Caco-2 (cell line): Measurements from ENCODE around the gene KCNH8. TPM values are rescaled to one million over a fixed set of nuclear protein-coding genes. Genes with fewer than 3 reads are reported as not detected.

Experiments
- BruUV-seq: library from RNA; stranded (reverse); fragments of 400-500 nt; replicated peaks from 2 replicates; lab custom pipeline; 2021; lab: Mats Ljungman, UMichigan
- CTCF ChIA-PET: fragments of 300-600 bp; sonication (Branson Sonifier 250); formaldehyde crosslinking; loops from one replicate; lab custom pipeline; 2022; ENCODE audit warnings: antibody characterized with exemption; lab: Charles Lee
- POLR2A ChIA-PET: fragments of 300-600 bp; sonication (Branson Sonifier 250); formaldehyde crosslinking; loops from one replicate; lab custom pipeline; 2022; ENCODE audit warnings: antibody characterized with exemption; lab: Charles Lee
- DNase-seq, 2 experiments: peaks; one replicate each; pipeline versions ENCODE4 v3.0.0 to v3.0.0-alpha.2; 2020 to 2022
- H3K27me3 ChIP-seq: replicated peaks from 2 replicates; pipeline ENCODE4 v1.6.0; 2011; ENCODE audit warnings: low read length; ENCODE audit not compliant: control insufficient read depth, insufficient read depth
- H3K36me3 ChIP-seq: 2 replicates; pipeline ENCODE4 v1.5.1; 2011; ENCODE audit warnings: low read length; ENCODE audit not compliant: control insufficient read depth, insufficient read depth
- H3K4me1 ChIP-seq: fragments of 250-450 bp; sonication (Bioruptor Pico); 2 replicates; pipeline ENCODE4 v1.5.1; 2020; ENCODE audit warnings: mild to moderate bottlenecking
- H3K4me3 ChIP-seq: 2 replicates; pipeline ENCODE4 v1.5.1; 2011; ENCODE audit warnings: low read depth, mild to moderate bottlenecking, control low read depth, low read length
- H3K9me3 ChIP-seq: fragments of 250-450 bp; sonication (Bioruptor Pico); 2 replicates; pipeline ENCODE4 v1.5.1; 2020; ENCODE audit warnings: mild to moderate bottlenecking, moderate library complexity
- H3K27ac Mint-ChIP-seq: one replicate; pipeline ENCODE4 v1.8.0; 2022; ENCODE audit warnings: mixed read lengths; ENCODE audit not compliant: unreplicated experiment
- H3K27me3 Mint-ChIP-seq: one replicate; pipeline ENCODE4 v1.8.0; 2022; ENCODE audit warnings: mixed read lengths; ENCODE audit not compliant: insufficient read depth, unreplicated experiment
- H3K36me3 Mint-ChIP-seq: one replicate; pipeline ENCODE4 v1.8.0; 2022; ENCODE audit warnings: mild to moderate bottlenecking, mixed read lengths; ENCODE audit not compliant: insufficient read depth, unreplicated experiment
- H3K4me1 Mint-ChIP-seq: one replicate; pipeline ENCODE4 v1.8.0; 2022; ENCODE audit warnings: low read depth, mixed read lengths; ENCODE audit not compliant: unreplicated experiment
- H3K4me3 Mint-ChIP-seq: one replicate; pipeline ENCODE4 v1.8.0; 2022; ENCODE audit warnings: mild to moderate bottlenecking, moderate library complexity, mixed read lengths; ENCODE audit not compliant: unreplicated experiment
- H3K9me3 Mint-ChIP-seq: one replicate; pipeline ENCODE4 v1.8.0; 2022; ENCODE audit warnings: mixed read lengths; ENCODE audit not compliant: unreplicated experiment
- CTCF ChIP-seq, 2 experiments: fragments of 200-600 bp in 1 of 2; IDR thresholded peaks; 1 replicate in 1 of 2; 2 replicates in 1 of 2; pipeline versions ENCODE4 v1.5.1 to v1.8.0; 2011 to 2022; ENCODE audit warnings: antibody characterized with exemption in 1 of 2, control low read depth in 1 of 2, inconsistent platforms in 1 of 2, low read depth in 1 of 2, low read length in 1 of 2, mild to moderate bottlenecking in 1 of 2, moderate library complexity in 1 of 2; ENCODE audit not compliant: insufficient read depth in 1 of 2, severe bottlenecking in 1 of 2, unreplicated experiment in 1 of 2
- intact Hi-C: fragments of 100-400 bp; cut with micrococcal nuclease; formaldehyde crosslinking; loops from one replicate; pipeline ENCODE4 v1.10.0; 2022; ENCODE audit not compliant: unreplicated experiment
- total RNA-seq: library from RNA; stranded (reverse); gene quantifications from 2 replicates; pipeline ENCODE4 v1.2.3, GENCODE V29; 2022

KCNH8 gene
- total RNA-seq, 1 experiment from 2014 or later, result 0.07 TPM

- no peak overlapping the region for H3K27ac Mint-ChIP-seq
- no peaks in the 10 kb centered on the region for H3K36me3 ChIP-seq
- intact Hi-C loops, result no loop called here
- TF ChIP-seq CTCF (IDR thresholded peaks at IDR 0.05; ENCODE audit: insufficient read depth in 1 of 2, low read depth in 1 of 2, low read length in 1 of 2, severe bottlenecking in 1 of 2, unreplicated experiment in 1 of 2), result no peak
- 0 out of 2 replicates have a peak, but pooled peaks cover 3% of the 10 kb centered on the region for H3K4me1 ChIP-seq
- no peak for DNase-seq
- no peaks in the 10 kb centered on the region for H3K36me3 Mint-ChIP-seq
- no peaks in the 10 kb centered on the region for H3K9me3 Mint-ChIP-seq
- no peaks in the 10 kb centered on the region for H3K4me1 Mint-ChIP-seq
- H3K4me3 Mint-ChIP-seq, result no peak overlapping the region
- peaks cover 13% of the 10 kb centered on the region for H3K27me3 Mint-ChIP-seq
- H3K27me3 ChIP-seq, result no peaks in the 10 kb centered on the region
- CTCF ChIA-PET, result no interaction called here
- no TSS peak for BruUV-seq
- POLR2A ChIA-PET, result no interaction called here
- no peak overlapping the region for H3K4me3 ChIP-seq
- no peaks in the 10 kb centered on the region for H3K9me3 ChIP-seq
Measured at GRCh38 chr3:19151171-19151570, 2.9 kb downstream of the KCNH8 start.

- Mint-ChIP-seq H3K27me3 (no peaks in the 10 kb centered on the region), H3K4me1 (no peaks in the 10 kb centered on the region), H3K27ac (no peak overlapping the region), H3K36me3 (no peaks in the 10 kb centered on the region), H3K4me3 (no peak overlapping the region), H3K9me3 (no peaks in the 10 kb centered on the region)
- no peak for DNase-seq
- ChIA-PET CTCF (no interaction called here), POLR2A (no interaction called here)
- no peaks in the 10 kb centered on the region for H3K36me3 ChIP-seq
- H3K4me1 ChIP-seq, result no peaks in the 10 kb centered on the region
- intact Hi-C loops, result no loop called here
- H3K9me3 ChIP-seq, result no peaks in the 10 kb centered on the region
- BruUV-seq, result no TSS peak
- H3K4me3 ChIP-seq, result no peak overlapping the region
- H3K27me3 ChIP-seq, result no peaks in the 10 kb centered on the region
- TF ChIP-seq CTCF (IDR thresholded peaks at IDR 0.05; ENCODE audit: insufficient read depth in 1 of 2, low read depth in 1 of 2, low read length in 1 of 2, severe bottlenecking in 1 of 2, unreplicated experiment in 1 of 2), result no peak
Measured at GRCh38 chr3:19154693-19155250, 6.5 kb downstream of the KCNH8 start.

GRCh38 chr3:19155375-19155774, 7.1 kb downstream of the KCNH8 start:
- H3K27me3 Mint-ChIP-seq, result no peaks in the 10 kb centered on the region
- H3K36me3 ChIP-seq, result no peaks in the 10 kb centered on the region
- no peak overlapping the region for H3K4me3 Mint-ChIP-seq
- no peaks in the 10 kb centered on the region for H3K9me3 ChIP-seq
- no peak overlapping the region for H3K27ac Mint-ChIP-seq
- BruUV-seq, result no TSS peak
- DNase-seq, result no peak
- no peaks in the 10 kb centered on the region for H3K4me1 ChIP-seq
- no peaks in the 10 kb centered on the region for H3K27me3 ChIP-seq
- intact Hi-C loops, result no loop called here
- POLR2A ChIA-PET, result no interaction called here
- no peak overlapping the region for H3K4me3 ChIP-seq
- CTCF ChIA-PET, result no interaction called here
- no peaks in the 10 kb centered on the region for H3K4me1 Mint-ChIP-seq
- no peaks in the 10 kb centered on the region for H3K36me3 Mint-ChIP-seq
- no peaks in the 10 kb centered on the region for H3K9me3 Mint-ChIP-seq
- no peak for TF ChIP-seq CTCF (IDR thresholded peaks at IDR 0.05; ENCODE audit: insufficient read depth in 1 of 2, low read depth in 1 of 2, low read length in 1 of 2, severe bottlenecking in 1 of 2, unreplicated experiment in 1 of 2)
